HepG2 (cell line): ENCODE data around the gene SLC13A3. TPM values are rescaled to one million over a fixed set of nuclear protein-coding genes. Genes with fewer than 3 reads are reported as not detected.

Experiments used
- E2F1 ChIP-seq: sonication (generic); formaldehyde crosslinking; IDR thresholded peaks from 2 replicates; pipeline ENCODE4 v1.5.0; 2020; ENCODE audit warnings: missing genetic modification reagents
- KLF15 ChIP-seq: sonication (generic); formaldehyde crosslinking; IDR thresholded peaks from 2 replicates; pipeline ENCODE4 v1.8.1; 2023; ENCODE audit warnings: borderline replicate concordance, mild to moderate bottlenecking, inconsistent platforms, missing genetic modification reagents, mixed read lengths
- LRRFIP1 ChIP-seq: sonication (generic); formaldehyde crosslinking; conservative IDR thresholded peaks from 2 replicates; pipeline ENCODE4 v1.4.0; 2020; ENCODE audit warnings: missing genetic modification reagents
- POGK ChIP-seq: sonication (generic); formaldehyde crosslinking; conservative IDR thresholded peaks from 2 replicates; pipeline ENCODE4 v1.8.0; 2022; ENCODE audit warnings: mild to moderate bottlenecking, moderate library complexity, missing genetic modification reagents
- REST ChIP-seq, 2 experiments: IDR thresholded peaks; 2 replicates each; pipeline ENCODE4 v1.6.1; 2011 to 2012; ENCODE audit warnings: low read length in 2 of 2, borderline replicate concordance in 1 of 2, low read depth in 1 of 2, mild to moderate bottlenecking in 1 of 2, moderate library complexity in 1 of 2
- SMC3 ChIP-seq: IDR thresholded peaks from 2 replicates; pipeline ENCODE4 v1.6.1; 2011; ENCODE audit warnings: low read length, improper control_type of control experiment
- ZNF639 ChIP-seq: conservative IDR thresholded peaks from 2 replicates; pipeline ENCODE4 v1.6.1; 2018; ENCODE audit warnings: missing genetic modification reagents
- ZNF687 ChIP-seq: sonication (generic); formaldehyde crosslinking; IDR thresholded peaks from 2 replicates; pipeline ENCODE4 v1.5.1; 2020; ENCODE audit warnings: mild to moderate bottlenecking, missing genetic modification reagents, moderate library complexity
- ZNF691 ChIP-seq: sonication (generic); formaldehyde crosslinking; IDR thresholded peaks from 2 replicates; pipeline ENCODE4 v1.4.0; 2020; ENCODE audit warnings: missing genetic modification reagents, low read depth, mild to moderate bottlenecking, borderline replicate concordance
- ZSCAN12 ChIP-seq: sonication (generic); formaldehyde crosslinking; IDR thresholded peaks from 2 replicates; pipeline ENCODE4 v1.9.0; 2021; ENCODE audit warnings: mild to moderate bottlenecking, missing genetic modification reagents
- polyA plus RNA-seq, 8 experiments: library from polyadenylated mRNA; depleted of rRNA in 3 of 8; stranded (reverse) in 7 of 8; unstranded in 1 of 8; fragments of >200 nt; fragmentation: Illumina TruSeq in 4 of 8; extraction: Trizol in 4 of 8; gene quantifications; 2 replicates each; pipeline versions ENCODE4 v1.2.1 to v1.2.3, GENCODE V29; 2011 to 2016; ENCODE audit warnings: low read depth in 4 of 8, missing spikeins in 1 of 8, mixed read lengths in 1 of 8; ENCODE audit not compliant: insufficient read depth in 1 of 8
- total RNA-seq, 5 experiments: library from RNA; depleted of rRNA; stranded (reverse); fragments of >200 nt; fragmentation: Illumina TruSeq; extraction: Trizol; gene quantifications; 2 replicates each; pipeline ENCODE4 v1.2.3, GENCODE V29; 2016; ENCODE audit warnings: low read depth in 1 of 5

Gene SLC13A3
- total and polyA plus RNA-seq, 2 of the 13 experiments (the other 11 are each of a cell fraction or from before 2014, with no cell fraction given): 66.5 to 76.0 TPM

GRCh38 chr20:46607191-46607848, 43.9 kb downstream of the SLC13A3 start (continued):
- TF ChIP-seq ZNF687: no peak
- no peak for TF ChIP-seq SMC3
- no peak; the same call in none of the 2 replicates for TF ChIP-seq POGK
- no peak; the same call in 1 of the 2 replicates for TF ChIP-seq ZNF691 (CRISPR knock-in tag)
- TF ChIP-seq KLF15 (CRISPR knock-in tag): no peak
- TF ChIP-seq REST (IDR thresholded peaks at IDR 0.05; ENCODE audit: borderline replicate concordance in 1 of 2, low read depth in 1 of 2, low read length in 2 of 2): no peak
- TF ChIP-seq ZSCAN12 (CRISPR knock-in tag): no peak
- TF ChIP-seq LRRFIP1 (CRISPR knock-in tag): no peak
- TF ChIP-seq ZNF639 (CRISPR knock-in tag): peak; percentile 74; the same call in 1 of the 2 replicates
- TF ChIP-seq E2F1 (CRISPR knock-in tag): no peak
